ENCODE measurements around the gene TREH.

- TF ChIP-seq CTCF (conservative IDR thresholded peaks at IDR 0.05; ENCODE audit: low read length) (no peak), EZH2phosphoT487 (IDR thresholded peaks at IDR 0.05; ENCODE audit: borderline replicate concordance, low read depth, low read length) (no peak)
These were observed 5.4 kb downstream of the TREH start for GRCh38 chr11:118674082-118674435.
